GM12872 (cell line): ENCODE results near the gene NOL4L.

Experiments
- TF ChIP-seq, protein P1 (sequence below): IDR thresholded peaks from 3 replicates; pipeline ENCODE4 v1.5.1; 2011; ENCODE audit warnings: low read depth, mild to moderate bottlenecking, low read length, moderate library complexity; ENCODE audit not compliant: insufficient read depth

Gene NOL4L

GRCh38 chr20:32612351-32613191, 27.4 kb upstream of the NOL4L start:
- TF ChIP-seq, protein P1, sequence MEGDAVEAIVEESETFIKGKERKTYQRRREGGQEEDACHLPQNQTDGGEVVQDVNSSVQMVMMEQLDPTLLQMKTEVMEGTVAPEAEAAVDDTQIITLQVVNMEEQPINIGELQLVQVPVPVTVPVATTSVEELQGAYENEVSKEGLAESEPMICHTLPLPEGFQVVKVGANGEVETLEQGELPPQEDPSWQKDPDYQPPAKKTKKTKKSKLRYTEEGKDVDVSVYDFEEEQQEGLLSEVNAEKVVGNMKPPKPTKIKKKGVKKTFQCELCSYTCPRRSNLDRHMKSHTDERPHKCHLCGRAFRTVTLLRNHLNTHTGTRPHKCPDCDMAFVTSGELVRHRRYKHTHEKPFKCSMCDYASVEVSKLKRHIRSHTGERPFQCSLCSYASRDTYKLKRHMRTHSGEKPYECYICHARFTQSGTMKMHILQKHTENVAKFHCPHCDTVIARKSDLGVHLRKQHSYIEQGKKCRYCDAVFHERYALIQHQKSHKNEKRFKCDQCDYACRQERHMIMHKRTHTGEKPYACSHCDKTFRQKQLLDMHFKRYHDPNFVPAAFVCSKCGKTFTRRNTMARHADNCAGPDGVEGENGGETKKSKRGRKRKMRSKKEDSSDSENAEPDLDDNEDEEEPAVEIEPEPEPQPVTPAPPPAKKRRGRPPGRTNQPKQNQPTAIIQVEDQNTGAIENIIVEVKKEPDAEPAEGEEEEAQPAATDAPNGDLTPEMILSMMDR, result no peak

GRCh38 chr20:32611868-32612267, 26.7 kb upstream of the NOL4L start:
- TF ChIP-seq, protein P1, result no peak

DNA sequence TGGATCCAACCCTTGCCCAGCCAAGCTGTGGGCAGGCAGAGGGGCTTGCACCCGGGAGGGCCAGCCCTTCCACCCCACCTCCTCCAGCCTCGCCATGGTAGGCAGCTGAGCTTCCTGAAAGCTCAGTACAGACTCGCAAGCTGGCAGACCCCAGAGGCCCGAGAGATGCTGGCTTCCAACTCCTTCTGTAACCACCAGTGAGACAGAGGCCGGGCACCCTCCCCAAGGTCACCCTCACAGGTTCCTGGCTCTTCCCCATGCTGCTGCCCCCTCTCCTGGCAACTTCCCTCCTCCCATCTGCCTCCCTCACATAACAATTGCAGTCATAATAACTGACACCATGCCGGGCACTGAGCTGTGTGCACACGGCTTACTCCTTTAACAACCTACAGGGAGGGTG, 26.2 kb upstream of the NOL4L start:
- TF ChIP-seq, protein P1, result no peak

- TF ChIP-seq, protein P1, result no peak
These were observed 25.5 kb upstream of the NOL4L start for GRCh38 chr20:32610472-32611218.

- TF ChIP-seq, protein P1, result no peak
These were observed 24.9 kb upstream of the NOL4L start for GRCh38 chr20:32609993-32610392.

- TF ChIP-seq, protein P1, result no peak
These were observed 24.1 kb upstream of the NOL4L start for GRCh38 chr20:32609111-32609773.

DNA sequence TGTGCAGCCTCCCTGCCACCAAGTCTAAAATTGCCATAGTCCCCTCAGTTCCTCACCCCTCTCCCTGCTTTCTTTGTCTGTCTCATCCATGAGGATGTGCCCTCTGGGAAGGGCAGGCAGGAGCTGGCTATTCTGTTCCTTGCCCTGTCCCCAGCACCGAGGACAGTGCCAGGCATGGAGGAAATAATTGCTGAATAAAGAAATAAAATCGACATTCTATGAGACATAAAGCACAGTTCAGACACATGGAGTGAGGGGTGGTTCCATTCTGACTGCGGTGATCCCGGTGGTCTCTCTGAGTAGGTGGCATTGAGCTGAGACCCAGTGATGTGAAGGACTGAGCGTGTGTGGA, 23.5 kb upstream of the NOL4L start:
- TF ChIP-seq, protein P1, result no peak
